NK-92 treated with Interleukin-12 subunit alpha and Interleukin-12 subunit beta, amount 100 ng/mL, for 24 hours (cell line): ENCODE measurements around the gene SOBP.

ENCODE experiments used
- DNase-seq: peaks from one replicate; lab custom pipeline; 2025; lab: John Stamatoyannopoulos, UW

The SOBP gene

GRCh38 chr6:107587451-107587850 lies 97.5 kb downstream of the SOBP start:
- DNase-seq, result no peak

DNA sequence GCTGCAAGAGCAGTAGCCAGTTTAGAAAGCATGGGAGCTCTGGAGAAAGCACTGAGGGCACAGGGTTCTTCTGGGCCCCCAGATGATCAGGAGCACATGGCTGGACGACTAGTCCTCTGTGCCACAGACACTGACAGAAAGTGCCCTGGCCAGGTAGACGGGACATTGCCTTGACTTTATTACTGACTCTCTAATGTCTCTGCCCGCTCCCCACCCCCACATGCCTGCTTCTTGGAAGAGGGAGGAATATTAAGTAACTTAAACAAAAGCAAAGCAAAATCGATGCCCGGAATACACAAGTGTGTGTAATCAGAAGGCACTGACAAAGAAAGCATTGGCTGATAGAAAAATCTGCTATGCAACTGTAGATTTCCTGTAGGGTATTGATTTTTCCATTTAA lies 99.3 kb downstream of the SOBP start:
- DNase-seq, result no peak

DNA sequence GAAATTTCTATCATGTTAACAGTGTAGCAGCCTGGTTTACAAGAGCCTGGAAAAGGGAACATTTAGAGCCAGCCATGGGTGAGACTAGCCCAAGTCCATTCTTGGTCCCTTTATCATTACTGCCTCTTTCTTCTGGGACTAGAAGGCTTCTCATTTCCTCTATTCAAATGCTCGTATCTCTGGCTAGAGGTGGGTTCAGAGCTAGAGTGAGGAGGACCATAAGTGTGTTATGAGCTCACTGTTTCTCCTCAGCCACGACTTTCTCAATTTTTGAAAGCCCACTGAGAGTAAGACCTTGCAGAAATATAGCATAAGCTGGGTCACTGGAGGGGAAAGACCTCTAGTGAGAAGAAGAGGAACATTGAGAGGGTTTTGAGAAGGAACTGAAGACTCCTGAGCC lies 100.0 kb downstream of the SOBP start:
- DNase-seq, result no peak

DNA sequence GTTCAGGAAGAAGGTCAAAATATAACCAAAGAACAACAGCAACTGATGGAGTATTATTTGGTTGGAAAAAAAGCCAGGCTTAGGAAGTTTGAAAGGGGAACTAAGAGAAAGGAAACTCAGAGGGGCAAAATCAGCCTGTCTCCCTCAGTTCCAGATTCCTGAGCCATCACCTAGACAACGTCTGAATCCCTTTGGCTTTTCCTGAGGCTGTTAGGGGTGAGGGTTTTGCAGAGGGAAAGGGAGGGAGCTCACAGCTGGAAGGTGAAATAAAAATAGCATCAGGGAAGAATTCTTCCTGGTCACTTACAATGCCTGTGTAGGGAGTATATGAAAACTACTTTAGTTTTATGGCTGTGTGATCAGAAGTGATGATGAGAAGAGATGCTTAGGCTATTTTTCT lies 100.5 kb downstream of the SOBP start:
- DNase-seq, result no peak

GRCh38 chr6:107591346-107591745 lies 101.4 kb downstream of the SOBP start:
- DNase-seq, result no peak

DNA sequence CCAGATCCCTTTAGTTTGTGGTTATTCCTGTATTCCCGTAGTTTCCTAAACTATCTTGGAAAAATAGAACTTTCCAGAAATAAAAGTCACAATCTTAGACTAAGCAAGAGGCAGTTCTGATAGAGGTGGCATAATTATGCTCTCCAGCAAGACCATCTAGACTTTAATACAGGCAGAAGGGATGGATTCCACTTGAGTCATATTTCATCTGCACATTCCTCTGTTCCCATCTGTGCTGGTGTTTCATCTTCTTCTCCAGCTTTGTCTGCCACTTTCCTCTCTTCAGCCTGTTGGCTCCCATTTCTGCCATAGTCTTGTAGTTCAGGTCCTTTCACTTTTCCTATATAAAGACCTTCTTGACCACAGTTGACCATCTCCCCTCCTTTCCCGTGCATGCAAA lies 102.9 kb downstream of the SOBP start:
- DNase-seq, result no peak

- no peak for DNase-seq
Observed at GRCh38 chr6:107594736-107595135, 104.8 kb downstream of the SOBP start.

- DNase-seq, result no peak
Observed at GRCh38 chr6:107598091-107598490, 108.2 kb downstream of the SOBP start.

GRCh38 chr6:107599043-107599442 lies 109.1 kb downstream of the SOBP start:
- DNase-seq, result no peak

DNA sequence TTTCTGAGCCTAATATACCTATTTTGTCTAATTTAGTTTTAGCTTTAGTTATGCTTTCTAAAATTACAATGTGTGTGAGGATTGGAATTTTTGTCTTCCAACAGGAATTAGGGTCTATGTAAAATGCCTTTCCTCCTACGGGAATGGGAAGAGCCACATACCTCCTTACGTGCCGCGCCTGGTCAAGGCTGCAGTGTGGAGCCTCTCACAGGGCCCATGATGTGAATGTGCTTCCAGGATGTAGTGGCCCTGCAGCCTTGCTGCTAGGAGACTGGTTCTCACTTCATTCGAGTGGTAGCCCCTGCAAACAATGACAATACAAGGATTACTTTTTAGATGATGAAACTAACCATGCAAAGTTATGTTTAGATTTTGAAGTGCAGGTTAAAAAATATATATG lies 110.2 kb downstream of the SOBP start:
- no peak for DNase-seq

DNA sequence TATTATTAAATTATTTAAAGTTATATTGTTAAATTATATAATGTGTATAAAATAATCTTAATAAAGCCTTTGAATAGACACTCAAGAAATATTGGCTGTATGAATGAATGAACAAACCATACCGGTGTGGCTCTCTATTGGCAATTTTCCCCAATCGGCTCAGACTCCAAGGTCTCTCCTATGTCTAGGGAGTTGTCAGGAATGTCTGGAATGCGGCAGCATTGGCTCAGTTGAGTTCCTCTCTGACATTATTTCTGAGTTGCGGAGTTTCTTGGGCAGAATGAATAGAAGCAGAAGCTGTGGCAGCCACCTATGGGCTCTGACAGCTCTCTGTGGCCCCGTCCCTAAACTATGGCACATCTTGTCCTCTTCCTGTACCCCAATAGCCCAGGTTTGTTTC lies 111.0 kb downstream of the SOBP start:
- no peak for DNase-seq

GRCh38 chr6:107601406-107601805 lies 111.5 kb downstream of the SOBP start:
- no peak for DNase-seq

DNA sequence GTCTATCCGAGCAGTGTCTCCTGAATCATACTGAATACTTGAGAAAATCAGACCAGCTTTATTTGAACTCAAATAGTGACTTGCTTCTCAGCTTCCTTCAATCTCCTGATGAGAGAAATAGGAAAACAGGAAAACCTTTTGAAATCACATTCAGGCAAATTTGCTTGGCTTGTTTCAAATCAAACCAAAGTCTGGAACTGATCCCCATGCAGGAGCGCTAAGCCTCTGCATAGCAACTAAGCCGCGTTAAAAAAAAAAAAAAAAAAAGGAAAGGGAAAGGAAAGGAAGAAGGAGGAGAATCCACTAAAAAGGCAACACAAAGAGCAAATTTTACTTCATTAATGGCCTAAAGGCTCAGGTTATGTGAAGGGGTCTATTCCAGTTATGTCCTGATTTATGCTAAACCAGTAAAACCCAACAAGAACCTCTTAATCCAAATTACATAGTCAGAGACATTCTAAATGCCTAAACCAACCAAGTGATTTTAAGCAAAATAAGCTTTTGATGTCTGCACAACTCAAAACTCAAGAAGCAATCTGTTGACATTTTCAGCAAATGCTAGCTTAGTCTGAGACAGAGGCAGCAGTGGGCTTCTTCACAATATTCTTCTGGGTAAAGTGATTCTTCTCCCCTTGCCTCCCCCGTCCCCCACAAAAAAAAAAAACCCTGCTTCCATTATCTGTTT lies 112.5 kb downstream of the SOBP start:
- DNase-seq, result no peak

GRCh38 chr6:107603006-107603370 lies 113.1 kb downstream of the SOBP start:
- no peak for DNase-seq

- no peak for DNase-seq
Observed at GRCh38 chr6:107604549-107604948, 114.6 kb downstream of the SOBP start.

GRCh38 chr6:107606407-107606806 lies 116.5 kb downstream of the SOBP start:
- no peak for DNase-seq

DNA sequence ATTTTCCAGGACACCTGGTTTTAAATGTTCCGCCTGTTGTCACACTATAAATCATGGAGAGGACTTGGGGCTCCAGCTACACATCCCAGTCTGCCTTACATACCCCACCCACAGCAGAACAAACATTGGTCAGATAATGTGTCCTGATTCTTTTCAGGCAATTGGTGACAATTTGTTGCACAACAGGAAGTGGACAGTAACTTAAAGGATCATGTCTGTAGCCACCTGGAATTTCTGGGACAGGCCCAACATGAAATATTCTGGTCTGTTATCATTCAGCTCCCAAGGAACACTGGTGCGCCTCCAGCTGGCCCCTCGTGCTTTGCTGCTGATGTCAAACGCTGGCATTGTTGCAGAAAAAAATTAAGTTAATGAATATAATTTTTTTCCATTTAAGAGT lies 117.2 kb downstream of the SOBP start:
- DNase-seq, result no peak

GRCh38 chr6:107611094-107611810 lies 121.3 kb downstream of the SOBP start:
- DNase-seq, result no peak

DNA sequence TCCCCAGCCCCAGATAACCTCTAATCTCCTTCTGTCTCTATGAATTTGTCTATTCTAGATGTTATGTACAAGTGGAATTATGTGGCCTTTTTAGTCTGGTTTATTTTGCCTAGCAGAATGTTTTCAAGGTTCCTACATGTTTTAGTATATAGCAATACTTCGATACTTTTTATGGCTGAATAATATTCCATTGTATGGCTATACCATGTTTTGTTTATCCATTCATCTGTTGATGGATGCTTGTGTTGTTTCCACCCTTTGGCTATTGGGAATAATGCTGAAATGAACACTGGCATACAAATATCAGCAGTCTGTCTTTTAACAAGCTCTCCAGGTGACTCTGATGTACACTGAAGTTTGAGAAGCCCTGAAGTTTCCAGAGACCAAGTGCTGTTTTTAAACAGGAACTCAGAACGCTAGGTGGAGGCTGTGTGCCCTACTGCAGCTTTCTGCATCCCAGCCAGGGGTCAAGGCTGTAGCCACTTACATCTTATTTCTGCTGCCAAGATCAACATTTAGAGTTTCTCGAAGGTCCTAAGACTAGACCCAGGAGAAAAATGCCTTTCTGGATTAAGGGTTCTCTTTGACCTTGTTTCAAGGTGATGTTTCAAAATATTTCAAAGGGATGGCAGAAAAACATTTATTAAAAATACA lies 123.0 kb downstream of the SOBP start:
- DNase-seq, result no peak

GRCh38 chr6:107613651-107614379 lies 123.9 kb downstream of the SOBP start:
- DNase-seq, result no peak

GRCh38 chr6:107614828-107615227 lies 124.9 kb downstream of the SOBP start:
- DNase-seq, result no peak

DNA sequence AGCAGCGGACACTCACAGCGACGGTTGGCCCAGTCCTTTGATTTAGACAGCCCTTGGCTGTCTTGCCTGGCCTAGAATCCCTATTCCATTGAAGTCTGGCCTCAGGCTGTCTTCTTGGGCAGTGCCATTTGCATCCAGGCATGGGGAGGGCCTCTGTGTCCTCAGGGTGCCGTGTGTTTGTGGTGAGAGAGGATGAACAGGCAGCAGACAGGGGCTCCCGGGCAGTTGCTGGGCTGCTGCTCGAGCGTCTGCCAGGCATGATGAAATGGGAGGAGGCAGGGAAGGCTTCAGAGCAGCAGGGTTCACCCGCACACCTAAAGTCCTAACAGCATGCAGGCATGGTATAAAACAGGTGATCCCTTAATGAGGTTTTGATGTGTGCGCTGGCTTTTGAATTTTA lies 126.9 kb downstream of the SOBP start:
- no peak for DNase-seq
